GM18519 (cell line): ENCODE measurements around the gene RAPGEF4.

Experiments
- ATAC-seq: cut with Tn5 transposase; IDR thresholded peaks from one replicate; pipeline ENCODE4 v1.9.1; 2021; ENCODE audit warnings: mild to moderate bottlenecking, moderate library complexity; ENCODE audit not compliant: unreplicated experiment, low FRiP score

The RAPGEF4 gene

DNA sequence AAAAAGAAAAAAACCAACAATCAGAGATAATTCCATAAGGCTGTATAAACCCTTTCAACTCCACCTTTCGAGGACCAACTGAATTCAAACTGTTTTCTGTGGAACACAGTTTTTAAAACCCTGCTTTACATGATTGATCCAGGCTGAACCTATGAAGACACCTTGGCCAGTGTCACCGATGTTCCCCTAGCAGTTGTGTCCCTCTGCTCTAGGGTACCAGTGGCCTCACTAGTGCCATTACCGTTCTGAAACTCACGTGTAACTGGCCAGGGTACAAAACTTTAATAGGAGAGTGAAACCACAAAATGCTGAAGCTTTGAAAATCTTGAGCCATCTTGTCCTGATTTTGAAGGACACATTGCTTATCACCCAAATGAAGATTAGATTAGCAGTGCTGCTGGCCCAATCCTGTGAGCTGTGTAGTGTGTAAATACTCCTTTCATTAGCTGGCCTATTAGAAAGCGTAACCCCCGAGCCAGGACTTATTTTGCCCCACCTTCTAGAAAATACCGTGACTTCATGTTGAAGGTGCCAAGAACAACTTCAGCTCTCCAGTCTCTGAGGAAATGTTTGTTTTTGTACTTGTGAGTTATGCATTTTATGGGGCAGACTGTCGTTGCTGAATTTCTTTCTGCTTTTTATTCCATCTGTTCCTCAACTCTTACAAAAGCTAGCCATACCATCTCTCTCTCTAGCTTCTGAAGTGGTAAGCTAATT lies 192.2 kb downstream of the RAPGEF4 start:
- no peak for ATAC-seq

- no peak for ATAC-seq
Measured at GRCh38 chr2:172928756-172929155, 193.1 kb downstream of the RAPGEF4 start.

DNA sequence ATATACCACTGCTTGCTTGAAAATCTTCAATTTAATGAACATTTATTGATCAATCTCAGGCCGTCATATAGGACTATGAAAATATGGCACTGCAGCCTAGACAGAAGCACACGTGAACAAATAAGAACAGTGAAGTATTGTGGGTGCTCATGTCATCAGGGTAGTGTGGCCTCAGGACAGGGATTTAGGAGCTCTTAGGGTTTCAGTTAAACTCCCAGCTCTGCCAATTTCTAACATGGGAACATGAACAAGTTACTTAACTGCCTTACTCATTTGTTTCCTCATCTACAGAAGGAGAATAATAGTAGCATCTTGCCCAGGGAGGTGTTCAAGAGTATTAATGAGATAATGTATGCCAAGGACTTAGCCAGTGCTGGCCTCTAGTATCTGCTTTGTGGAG lies 194.0 kb downstream of the RAPGEF4 start:
- no peak for ATAC-seq

GRCh38 chr2:172930871-172931255 lies 195.2 kb downstream of the RAPGEF4 start:
- no peak for ATAC-seq

GRCh38 chr2:172931256-172931894 lies 195.7 kb downstream of the RAPGEF4 start:
- no peak for ATAC-seq

- ATAC-seq = no peak
Measured at GRCh38 chr2:172931918-172932520, 196.4 kb downstream of the RAPGEF4 start.

GRCh38 chr2:172937884-172938712 lies 202.5 kb downstream of the RAPGEF4 start:
- ATAC-seq = no peak

GRCh38 chr2:172938713-172939375 lies 203.2 kb downstream of the RAPGEF4 start:
- no peak for ATAC-seq

GRCh38 chr2:172943539-172943938 lies 207.9 kb downstream of the RAPGEF4 start:
- no peak for ATAC-seq

DNA sequence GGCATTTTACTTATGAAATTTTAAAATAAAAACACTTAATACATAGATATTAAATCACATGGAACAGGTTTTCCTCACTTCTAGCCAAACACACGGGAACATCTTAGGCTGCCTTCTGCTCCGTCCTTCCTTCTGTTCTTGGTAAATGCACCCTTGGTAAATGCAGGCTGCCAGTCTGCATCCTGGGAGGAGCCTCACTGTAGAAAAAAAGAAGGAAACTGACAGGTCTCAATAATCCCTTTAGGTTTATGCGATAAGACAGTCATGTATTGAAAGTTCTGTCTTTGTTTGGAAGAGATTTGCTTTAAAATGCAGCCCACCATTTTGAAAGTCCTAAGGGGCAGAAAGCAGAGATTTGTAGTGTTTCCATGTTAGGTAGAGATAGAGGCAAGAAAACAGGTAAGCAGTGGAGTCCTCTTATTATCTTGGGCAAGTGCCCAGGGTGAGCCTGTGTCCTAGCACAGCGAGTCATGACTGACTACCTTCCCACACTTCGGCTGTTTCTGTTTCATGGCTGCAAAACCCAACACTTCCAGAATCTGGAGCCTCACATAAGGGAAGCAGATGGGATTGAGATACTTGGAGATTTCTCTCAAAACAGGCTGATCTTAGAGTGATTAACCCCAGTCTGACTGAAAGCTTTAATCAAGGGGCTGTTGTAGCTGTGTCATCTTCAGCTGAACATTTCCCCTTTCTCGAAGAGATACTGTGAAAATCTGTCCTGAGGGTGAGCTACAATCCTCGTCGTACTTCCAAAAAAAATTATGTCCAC lies 208.6 kb downstream of the RAPGEF4 start:
- no peak for ATAC-seq

DNA sequence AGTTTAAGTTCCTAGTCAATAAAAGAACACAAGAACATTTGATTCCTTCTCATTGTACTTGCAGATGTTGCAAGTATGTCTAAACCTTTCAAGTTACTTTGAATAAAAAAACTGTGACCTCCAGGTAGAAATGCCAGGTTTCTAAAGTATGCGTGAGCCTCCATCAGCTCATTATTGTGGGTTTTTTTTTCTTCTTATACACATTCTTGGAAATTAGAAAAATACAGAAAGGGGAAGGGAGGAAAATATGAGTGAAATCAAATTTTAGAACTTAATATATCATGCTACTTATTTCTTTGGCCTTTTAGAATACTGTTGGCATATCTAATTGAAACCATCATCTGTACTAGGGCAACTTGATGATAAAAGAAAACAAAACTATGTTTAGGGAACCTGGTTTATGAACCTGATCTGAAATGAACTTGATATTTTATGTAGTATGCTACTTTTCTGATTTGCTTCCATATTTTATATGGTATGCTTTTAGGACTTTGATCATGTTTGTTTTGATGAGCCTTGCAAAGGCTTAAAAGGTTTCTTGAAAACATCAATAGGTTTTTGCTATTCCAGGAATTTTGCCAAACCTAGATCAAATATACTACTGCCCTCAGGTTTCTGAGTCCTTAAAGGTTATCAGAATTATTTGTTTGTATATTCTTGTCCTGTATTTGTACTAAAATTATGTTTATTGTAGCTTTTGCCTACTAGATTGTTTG lies 209.3 kb downstream of the RAPGEF4 start:
- no peak for ATAC-seq

DNA sequence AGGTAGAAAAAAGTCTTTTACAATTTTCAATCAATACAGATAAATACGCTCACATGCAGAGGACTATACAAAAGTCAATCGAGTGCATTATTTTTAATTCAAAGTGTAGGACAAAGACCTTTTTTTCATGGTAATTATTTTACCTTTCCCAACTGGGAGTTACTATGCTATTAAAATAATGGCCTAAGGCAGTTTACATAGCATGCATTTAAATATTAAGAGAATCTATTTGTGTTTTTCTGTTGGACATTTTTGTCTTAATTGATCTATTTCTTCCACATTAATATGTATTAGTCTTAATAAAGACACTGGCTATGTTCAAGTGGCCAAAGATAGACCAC lies 209.8 kb downstream of the RAPGEF4 start:
- no peak for ATAC-seq

GRCh38 chr2:172947461-172948153 lies 212.0 kb downstream of the RAPGEF4 start:
- ATAC-seq = no peak

DNA sequence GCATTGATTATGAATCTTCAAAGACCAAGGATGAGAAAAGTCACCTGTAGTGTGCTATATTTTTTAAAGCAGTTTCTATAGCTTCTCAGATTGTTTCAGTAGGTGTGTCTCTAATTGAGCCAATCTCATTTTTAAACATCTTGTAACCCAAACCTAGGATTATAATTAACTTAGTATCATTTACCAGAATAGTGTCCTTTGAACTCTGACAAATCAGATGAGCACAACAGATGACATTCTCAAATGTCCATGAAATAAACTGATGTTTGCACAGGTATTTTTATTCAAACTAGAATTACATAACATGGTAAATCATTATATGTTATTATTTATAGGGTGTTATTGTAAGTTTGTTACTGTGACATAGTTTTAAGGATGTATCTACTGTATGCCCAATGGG lies 213.9 kb downstream of the RAPGEF4 start:
- ATAC-seq = no peak

DNA sequence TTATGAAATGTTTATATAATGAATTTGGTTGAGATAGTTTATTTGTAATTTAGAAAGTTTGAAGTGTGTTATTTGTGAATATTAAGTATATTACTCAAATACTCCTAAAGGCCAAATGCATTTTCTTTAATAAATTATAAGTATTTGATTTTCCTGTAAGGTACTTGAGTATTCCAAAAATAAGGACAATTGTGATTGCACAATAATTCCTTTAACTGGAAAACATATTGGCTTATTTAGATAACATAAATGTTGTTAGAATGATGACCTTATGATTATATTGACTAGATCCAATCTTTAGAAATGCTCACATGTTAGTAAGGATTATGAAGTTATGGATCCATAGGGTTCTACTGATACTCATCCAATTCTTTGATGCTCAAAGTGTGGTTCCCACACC lies 214.9 kb downstream of the RAPGEF4 start:
- ATAC-seq = no peak

- ATAC-seq = no peak
Measured at GRCh38 chr2:172951554-172951953, 215.9 kb downstream of the RAPGEF4 start.

DNA sequence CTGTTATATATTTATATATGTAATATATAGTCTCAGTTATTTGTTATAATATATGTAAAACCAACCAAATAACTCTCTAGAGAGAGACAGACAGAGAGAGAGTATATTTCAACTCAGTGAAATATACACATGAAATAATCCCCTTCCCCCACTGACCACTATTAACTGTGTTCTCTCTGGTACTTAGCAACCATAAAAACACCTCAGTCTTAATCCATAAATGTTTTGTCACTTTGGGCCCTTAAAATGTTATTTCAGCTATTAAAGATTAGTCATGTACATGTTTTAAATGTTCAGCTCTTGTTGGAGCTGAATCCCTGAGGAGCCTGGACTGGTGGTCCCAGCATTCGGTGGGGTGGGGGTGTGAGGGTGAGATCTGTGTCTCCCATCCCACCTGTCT lies 217.8 kb downstream of the RAPGEF4 start:
- no peak for ATAC-seq

DNA sequence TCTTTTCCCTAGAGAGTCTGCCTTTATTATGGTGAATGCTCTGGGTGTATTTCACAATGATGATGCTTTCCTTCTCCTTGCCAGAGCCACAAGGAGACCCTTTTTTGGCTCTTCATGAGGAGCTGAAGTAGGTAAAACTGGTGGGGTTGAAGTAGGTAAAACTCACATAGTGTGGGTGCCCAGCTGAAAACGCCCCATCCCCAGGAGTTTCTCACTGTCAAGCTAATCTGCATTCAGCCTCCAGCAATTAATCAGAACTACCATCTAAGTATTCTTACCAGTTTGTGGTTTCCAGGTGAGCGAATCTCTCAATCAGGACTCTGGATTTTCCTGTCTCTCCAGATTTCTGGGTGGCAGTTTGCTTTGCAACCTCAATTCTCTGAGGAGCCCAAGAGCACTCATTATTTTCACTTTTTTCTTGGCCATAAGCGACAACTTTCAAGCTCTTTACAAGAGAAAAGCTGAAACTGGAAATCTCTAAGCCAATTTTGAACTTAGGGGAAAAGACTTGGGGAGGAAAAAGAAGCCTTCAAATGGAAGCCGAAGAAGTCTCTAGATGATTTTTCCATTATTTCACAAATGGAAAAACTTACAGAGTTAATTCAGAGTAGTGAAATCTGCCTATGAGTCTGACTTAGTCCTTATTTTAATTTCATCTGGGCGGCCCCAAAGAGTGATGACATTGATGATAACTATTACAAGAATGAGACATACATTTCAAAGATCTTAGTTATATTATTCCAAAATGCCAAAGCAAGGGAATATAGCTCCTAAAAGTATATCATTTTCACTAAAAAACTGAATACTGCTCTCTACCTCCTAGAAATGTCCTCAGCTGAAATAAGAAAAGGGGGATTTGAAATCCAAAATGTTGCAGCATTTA lies 218.6 kb downstream of the RAPGEF4 start:
- ATAC-seq = no peak
